ENCODE results near the gene GHITM.
A peak's percentile ranks its signal among the peaks of the same experiment; 100 is the strongest.

GHITM gene

DNA sequence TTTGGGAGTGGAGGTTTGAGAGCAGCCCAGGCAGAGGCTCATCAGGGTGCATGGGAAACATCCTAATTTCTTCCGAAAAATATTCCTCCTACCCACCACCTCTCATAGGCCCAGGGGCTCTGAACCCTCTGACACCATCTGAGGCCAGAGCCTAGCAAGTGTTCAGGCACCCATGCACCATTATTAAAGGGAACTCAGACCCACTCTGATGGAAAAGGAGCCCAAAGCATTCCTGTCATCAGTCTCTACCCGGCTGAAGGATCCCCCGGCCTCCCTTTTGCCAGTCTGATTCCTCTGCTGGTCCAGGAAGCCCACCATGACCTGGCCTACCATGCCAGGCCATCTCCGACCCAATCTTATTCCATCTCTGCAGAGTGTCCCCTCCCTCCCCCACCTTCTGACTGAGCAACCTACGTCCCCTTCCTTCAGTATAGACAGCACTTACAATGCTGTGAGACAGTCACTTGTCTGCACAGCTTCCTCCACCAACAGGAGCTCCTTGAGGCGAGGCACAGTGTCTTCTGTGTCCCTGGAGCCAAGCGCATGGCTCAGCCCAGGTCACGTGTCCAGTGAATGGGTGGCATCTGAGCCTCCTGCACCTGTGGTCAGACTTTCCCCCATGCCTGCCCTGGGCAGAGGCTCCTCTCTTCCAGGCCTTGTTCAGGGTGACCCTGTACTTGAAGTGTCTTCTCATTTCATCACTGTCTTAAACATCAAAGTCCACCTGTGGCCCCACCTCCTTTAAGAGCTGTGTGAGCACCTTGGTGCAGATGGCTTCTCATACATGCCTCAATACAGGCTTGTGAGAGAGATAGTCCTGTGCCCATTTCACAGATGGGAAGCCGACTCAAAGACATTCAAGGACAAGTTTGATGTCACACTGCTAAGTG, 33.4 kb downstream of the GHITM start:
- ATAC-seq (ENCODE audit: low read depth) (no peak), DNase-seq (ENCODE audit: low spot score) (no peak)
- no peaks in the 10 kb centered on the region for H3K27me3 ChIP-seq (ENCODE audit: insufficient read depth, poor library complexity, severe bottlenecking)
- H3K9me3 ChIP-seq (ENCODE audit: severe bottlenecking), result no peaks in the 10 kb centered on the region
- H3K4me1 ChIP-seq (ENCODE audit: insufficient read depth, poor library complexity, severe bottlenecking), result peaks cover 12% of the 10 kb centered on the region
- peak overlapping the region; percentile 56 for H3K27ac ChIP-seq (ENCODE audit: poor library complexity, severe bottlenecking)
- H3K36me3 ChIP-seq (ENCODE audit: low read depth), result no peaks in the 10 kb centered on the region
- no peak overlapping the region for H3K4me3 ChIP-seq (ENCODE audit: severe bottlenecking)
- TF ChIP-seq, protein P1, sequence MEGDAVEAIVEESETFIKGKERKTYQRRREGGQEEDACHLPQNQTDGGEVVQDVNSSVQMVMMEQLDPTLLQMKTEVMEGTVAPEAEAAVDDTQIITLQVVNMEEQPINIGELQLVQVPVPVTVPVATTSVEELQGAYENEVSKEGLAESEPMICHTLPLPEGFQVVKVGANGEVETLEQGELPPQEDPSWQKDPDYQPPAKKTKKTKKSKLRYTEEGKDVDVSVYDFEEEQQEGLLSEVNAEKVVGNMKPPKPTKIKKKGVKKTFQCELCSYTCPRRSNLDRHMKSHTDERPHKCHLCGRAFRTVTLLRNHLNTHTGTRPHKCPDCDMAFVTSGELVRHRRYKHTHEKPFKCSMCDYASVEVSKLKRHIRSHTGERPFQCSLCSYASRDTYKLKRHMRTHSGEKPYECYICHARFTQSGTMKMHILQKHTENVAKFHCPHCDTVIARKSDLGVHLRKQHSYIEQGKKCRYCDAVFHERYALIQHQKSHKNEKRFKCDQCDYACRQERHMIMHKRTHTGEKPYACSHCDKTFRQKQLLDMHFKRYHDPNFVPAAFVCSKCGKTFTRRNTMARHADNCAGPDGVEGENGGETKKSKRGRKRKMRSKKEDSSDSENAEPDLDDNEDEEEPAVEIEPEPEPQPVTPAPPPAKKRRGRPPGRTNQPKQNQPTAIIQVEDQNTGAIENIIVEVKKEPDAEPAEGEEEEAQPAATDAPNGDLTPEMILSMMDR (IDR thresholded peaks at IDR 0.05; ENCODE audit: poor library complexity, severe bottlenecking), result no peak

DNA sequence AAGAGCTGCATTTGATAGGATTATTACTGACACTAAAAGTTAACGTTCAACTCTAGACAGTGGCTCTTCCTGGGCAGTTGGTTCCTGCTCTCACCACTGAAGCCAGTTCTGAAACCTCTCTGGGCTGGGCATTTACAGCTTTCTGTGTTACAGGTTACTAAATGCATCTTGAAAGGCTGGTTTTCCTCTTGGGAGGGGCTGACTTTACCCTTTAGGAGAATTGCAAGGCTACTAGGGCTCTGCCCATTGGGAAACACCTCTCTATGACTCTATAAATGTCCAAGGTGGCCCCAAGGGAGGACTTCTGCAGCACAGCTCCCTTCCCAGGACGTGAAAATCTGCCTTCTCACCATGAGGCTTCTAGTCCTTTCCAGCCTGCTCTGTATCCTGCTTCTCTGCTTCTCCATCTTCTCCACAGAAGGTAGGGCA, 34.2 kb downstream of the GHITM start, which contains the start of gene GPR15LG:
TSS of gene GPR15LG (plus strand) at position 301 of the 429 bp plus-strand sequence. CDS start at position 352, 51 bp downstream.
- TF ChIP-seq, protein P1 (IDR thresholded peaks at IDR 0.05; ENCODE audit: poor library complexity, severe bottlenecking), result no peak
- H3K4me1 ChIP-seq (ENCODE audit: insufficient read depth, poor library complexity, severe bottlenecking), result peaks cover 17% of the 10 kb centered on the region
- no peaks in the 10 kb centered on the region for H3K27me3 ChIP-seq (ENCODE audit: insufficient read depth, poor library complexity, severe bottlenecking)
- H3K9me3 ChIP-seq (ENCODE audit: severe bottlenecking), result no peaks in the 10 kb centered on the region
- DNase-seq (ENCODE audit: low spot score), result no peak
- H3K36me3 ChIP-seq (ENCODE audit: low read depth), result no peaks in the 10 kb centered on the region
- no peak for ATAC-seq (ENCODE audit: low read depth)
- no peak within 1 kb of the TSS for H3K4me3 ChIP-seq (ENCODE audit: severe bottlenecking)
- peak within 1 kb of the TSS; percentile 56 for H3K27ac ChIP-seq (ENCODE audit: poor library complexity, severe bottlenecking)

DNA sequence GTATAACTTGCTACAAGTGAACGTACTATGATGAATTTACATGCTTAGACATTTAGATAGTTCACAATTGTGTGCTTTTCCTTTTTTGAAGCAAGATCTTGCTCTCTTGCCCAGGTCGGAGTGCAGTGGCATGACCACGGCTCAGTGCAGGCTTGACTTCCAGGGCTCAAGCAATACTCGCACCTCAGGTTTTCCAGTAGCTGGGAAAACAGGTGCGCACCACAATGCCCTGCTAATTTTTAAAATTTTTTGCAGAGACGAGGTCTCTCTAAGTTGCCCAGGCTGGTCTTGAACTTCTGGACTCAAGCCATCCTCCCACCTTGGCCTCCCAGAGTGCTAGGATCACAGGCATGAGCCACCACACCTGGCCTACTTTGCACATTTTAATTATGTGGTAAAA, 36.1 kb downstream of the GHITM start:
- TF ChIP-seq, protein P1 (IDR thresholded peaks at IDR 0.05; ENCODE audit: poor library complexity, severe bottlenecking), result no peak
- no peak for ATAC-seq (ENCODE audit: low read depth)
- no peak for DNase-seq (ENCODE audit: low spot score)
- H3K27me3 ChIP-seq (ENCODE audit: insufficient read depth, poor library complexity, severe bottlenecking), result no peaks in the 10 kb centered on the region
- H3K4me3 ChIP-seq (ENCODE audit: severe bottlenecking), result no peak overlapping the region
- H3K4me1 ChIP-seq (ENCODE audit: insufficient read depth, poor library complexity, severe bottlenecking), result peaks cover 29% of the 10 kb centered on the region
- H3K36me3 ChIP-seq (ENCODE audit: low read depth), result no peaks in the 10 kb centered on the region
- no peak overlapping the region for H3K27ac ChIP-seq (ENCODE audit: poor library complexity, severe bottlenecking)
- H3K9me3 ChIP-seq (ENCODE audit: severe bottlenecking), result no peaks in the 10 kb centered on the region

DNA sequence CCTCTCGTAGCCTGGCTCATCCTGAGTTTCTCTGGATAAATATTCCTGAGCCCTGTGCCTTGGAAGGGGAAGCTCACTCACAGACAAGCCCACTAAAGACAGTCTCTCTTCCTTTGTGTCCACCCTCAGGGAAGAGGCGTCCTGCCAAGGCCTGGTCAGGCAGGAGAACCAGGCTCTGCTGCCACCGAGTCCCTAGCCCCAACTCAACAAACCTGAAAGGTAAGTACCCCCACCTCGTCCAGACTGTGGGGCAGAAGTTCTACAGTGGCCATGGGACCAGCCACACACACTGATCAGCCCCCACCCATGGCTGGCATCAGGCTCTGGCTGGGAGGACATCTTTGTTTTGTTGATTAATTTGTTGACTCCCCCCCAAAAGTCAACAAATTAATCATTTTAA, 37.0 kb downstream of the GHITM start:
- Histone ChIP-seq H3K4me1 (ENCODE audit: insufficient read depth, poor library complexity, severe bottlenecking) (peaks cover 25% of the 10 kb centered on the region), H3K4me3 (ENCODE audit: severe bottlenecking) (no peak overlapping the region), H3K27ac (ENCODE audit: poor library complexity, severe bottlenecking) (no peak overlapping the region), H3K27me3 (ENCODE audit: insufficient read depth, poor library complexity, severe bottlenecking) (no peaks in the 10 kb centered on the region), H3K36me3 (ENCODE audit: low read depth) (no peaks in the 10 kb centered on the region), H3K9me3 (ENCODE audit: severe bottlenecking) (no peaks in the 10 kb centered on the region)
- no peak for ATAC-seq (ENCODE audit: low read depth)
- no peak for DNase-seq (ENCODE audit: low spot score)
- TF ChIP-seq, protein P1 (IDR thresholded peaks at IDR 0.05; ENCODE audit: poor library complexity, severe bottlenecking), result no peak
